NCI-H2081 treated with DMSO at 0.1 percent for 48 hours (cell line): ENCODE data around the gene PAFAH1B2.
A peak's percentile ranks its signal among the peaks of the same experiment; 100 is the strongest.
"Not testable (repeated sequence)": the region's sequence is repeated elsewhere in the genome, so short reads cannot be mapped to it uniquely, and the experiment has no call there.

ENCODE experiments used
- DNase-seq: peaks from one replicate; lab custom pipeline; 2025; lab: John Stamatoyannopoulos, UW

Gene PAFAH1B2

GRCh38 chr11:117143871-117144476, at the start of gene PAFAH1B2:
PAFAH1B2 (plus strand) TSS chr11:117144287; CDS start chr11:117152448, 8,161 bp downstream.
- DNase-seq = peak; percentile 68

GRCh38 chr11:117094776-117095175, 49.3 kb upstream of the PAFAH1B2 start:
- DNase-seq = no peak

GRCh38 chr11:117095284-117096161, 48.6 kb upstream of the PAFAH1B2 start:
- no peak for DNase-seq

GRCh38 chr11:117096201-117096991, 47.7 kb upstream of the PAFAH1B2 start:
- no peak for DNase-seq

GRCh38 chr11:117097014-117097388, 47.1 kb upstream of the PAFAH1B2 start:
- DNase-seq = no peak

- DNase-seq = no peak
These were observed 46.5 kb upstream of the PAFAH1B2 start for GRCh38 chr11:117097389-117098268.

- peak; percentile 62 for DNase-seq
These were observed 45.5 kb upstream of the PAFAH1B2 start, which contains the start of gene SIK3 for GRCh38 chr11:117098269-117099232. SIK3 (minus strand) TSS chr11:117098428; CDS start chr11:117098415, 13 bp downstream.

GRCh38 chr11:117099696-117100095, 44.4 kb upstream of the PAFAH1B2 start:
- DNase-seq = no peak

GRCh38 chr11:117100556-117100955, 43.5 kb upstream of the PAFAH1B2 start:
- DNase-seq = no peak

GRCh38 chr11:117107701-117108590, 36.1 kb upstream of the PAFAH1B2 start:
- DNase-seq = no peak

- no peak for DNase-seq
These were observed 33.7 kb upstream of the PAFAH1B2 start for GRCh38 chr11:117110294-117110950.

GRCh38 chr11:117112497-117112896, 31.6 kb upstream of the PAFAH1B2 start:
- not testable (repeated sequence) for DNase-seq

- DNase-seq = not testable (repeated sequence)
These were observed 31.1 kb upstream of the PAFAH1B2 start for GRCh38 chr11:117112939-117113338.

- no peak for DNase-seq
These were observed 26.4 kb upstream of the PAFAH1B2 start for GRCh38 chr11:117117681-117118080.

GRCh38 chr11:117121176-117121575, 22.9 kb upstream of the PAFAH1B2 start:
- DNase-seq = no peak

GRCh38 chr11:117122556-117122955, 21.5 kb upstream of the PAFAH1B2 start:
- DNase-seq = no peak

- DNase-seq = no peak
These were observed 17.7 kb upstream of the PAFAH1B2 start for GRCh38 chr11:117126223-117126965.
